Vagina (tissue), 2 donors: ENCODE measurements around the gene EHMT1. TPM values are rescaled to one million over a fixed set of nuclear protein-coding genes. Genes with fewer than 3 reads are reported as not detected.

Experiments used
- DNase-seq, 2 donors: peaks; one replicate each; pipeline ENCODE4 v3.0.0-alpha.2; 2017; ENCODE audit errors: extremely low spot score in 2 of 2
- H3K27ac ChIP-seq: fragments of 200-600 bp; sonication (generic); one replicate; pipeline ENCODE4 v1.5.1; 2019
- H3K27me3 ChIP-seq: fragments of 200-600 bp; sonication (generic); one replicate; pipeline ENCODE4 v1.5.1; 2019
- H3K36me3 ChIP-seq, 2 donors: fragments of 200-600 bp; sonication (generic); one replicate each; pipeline ENCODE4 v1.5.1; 2017 to 2019
- H3K4me1 ChIP-seq: fragments of 200-600 bp; sonication (generic); one replicate; pipeline ENCODE4 v1.5.1; 2019
- H3K4me3 ChIP-seq, 2 donors: fragments of 200-600 bp; sonication (generic); 1 replicate in 1 of 2; 2 replicates in 1 of 2; pipeline ENCODE4 v1.5.1; 2016 to 2019
- H3K9me3 ChIP-seq: fragments of 200-600 bp; sonication (generic); one replicate; pipeline ENCODE4 v1.5.1; 2019
- CTCF ChIP-seq, 3 experiments: fragments of 450-650 bp in 2 of 3; fragments of 200-600 bp in 1 of 3; sonication (generic) in 1 of 3; IDR thresholded peaks; one replicate each; pipeline ENCODE4 v1.5.1; 2017 to 2019; ENCODE audit warnings: antibody characterized with exemption in 3 of 3, mild to moderate bottlenecking in 2 of 3, moderate library complexity in 2 of 3
- POLR2A ChIP-seq, 2 donors: fragments of 450-650 bp; IDR thresholded peaks; one replicate each; pipeline ENCODE4 v1.6.1; 2017; ENCODE audit warnings: antibody characterized with exemption in 2 of 2, mild to moderate bottlenecking in 2 of 2, moderate library complexity in 2 of 2
- POLR2AphosphoS5 ChIP-seq, 2 donors: sonication (generic); formaldehyde crosslinking; IDR thresholded peaks; one replicate each; pipeline ENCODE4 v1.9.0; 2017; ENCODE audit warnings: antibody characterized with exemption in 2 of 2, mild to moderate bottlenecking in 2 of 2, low read depth in 1 of 2; ENCODE audit not compliant: insufficient read depth in 1 of 2
- intact Hi-C: fragments of 100-400 bp; cut with DNase I; formaldehyde crosslinking; loops from one replicate; pipeline ENCODE4 v1.15.1; 2023
- total RNA-seq: library from RNA; depleted of rRNA; stranded (reverse); fragments of >200 nt; gene quantifications from one replicate; pipeline ENCODE4 v1.2.3, GENCODE V29; 2016

Gene EHMT1
- total RNA-seq, 1 donor from 2014 or later = 65.8 TPM

- no peak for TF ChIP-seq CTCF (IDR thresholded peaks at IDR 0.05)
- no peak for TF ChIP-seq POLR2A (IDR thresholded peaks at IDR 0.05)
- no peak for TF ChIP-seq POLR2AphosphoS5 (IDR thresholded peaks at IDR 0.05; ENCODE audit: insufficient read depth in 1 of 2, low read depth in 1 of 2)
- Histone ChIP-seq H3K36me3 (no peaks in the 10 kb centered on the region), H3K9me3 (no peaks in the 10 kb centered on the region), H3K27ac (no peak overlapping the region), H3K27me3 (no peaks in the 10 kb centered on the region), H3K4me3 (no peak overlapping the region), H3K4me1 (peaks cover 5% of the 10 kb centered on the region)
- DNase-seq = no peak
- intact Hi-C loops = no loop called here
Measured at GRCh38 chr9:137879052-137879451, 260.2 kb downstream of the EHMT1 start.

GRCh38 chr9:137879566-137880150 is 260.9 kb downstream of the EHMT1 start:
- Histone ChIP-seq H3K4me1 (peaks cover 5% of the 10 kb centered on the region), H3K27me3 (no peaks in the 10 kb centered on the region), H3K9me3 (no peaks in the 10 kb centered on the region), H3K27ac (no peak overlapping the region), H3K36me3 (no peaks in the 10 kb centered on the region), H3K4me3 (no peak overlapping the region)
- DNase-seq = no peak
- TF ChIP-seq CTCF (IDR thresholded peaks at IDR 0.05) (no peak), POLR2A (IDR thresholded peaks at IDR 0.05) (no peak), POLR2AphosphoS5 (IDR thresholded peaks at IDR 0.05; ENCODE audit: insufficient read depth in 1 of 2, low read depth in 1 of 2) (no peak)
- intact Hi-C loops = no loop called here

- DNase-seq = no peak
- Histone ChIP-seq H3K9me3 (no peaks in the 10 kb centered on the region), H3K4me1 (peaks cover 5% of the 10 kb centered on the region), H3K27me3 (no peaks in the 10 kb centered on the region), H3K27ac (no peak overlapping the region), H3K4me3 (no peak overlapping the region), H3K36me3 (no peaks in the 10 kb centered on the region)
- intact Hi-C loops = no loop called here
- TF ChIP-seq CTCF (IDR thresholded peaks at IDR 0.05) (no peak), POLR2AphosphoS5 (IDR thresholded peaks at IDR 0.05; ENCODE audit: insufficient read depth in 1 of 2, low read depth in 1 of 2) (no peak), POLR2A (IDR thresholded peaks at IDR 0.05) (no peak)
Measured at GRCh38 chr9:137880160-137880975, 261.6 kb downstream of the EHMT1 start.

- Histone ChIP-seq H3K27ac (no peak overlapping the region), H3K27me3 (no peaks in the 10 kb centered on the region)
Measured at GRCh38 chr9:137880976-137881530, 262.2 kb downstream of the EHMT1 start.

More at GRCh38 chr9:137880976-137881530, 262.2 kb downstream of the EHMT1 start:
- Histone ChIP-seq H3K4me3 (no peak overlapping the region), H3K36me3 (no peaks in the 10 kb centered on the region), H3K9me3 (no peaks in the 10 kb centered on the region), H3K4me1 (peaks cover 5% of the 10 kb centered on the region)
- TF ChIP-seq POLR2AphosphoS5 (IDR thresholded peaks at IDR 0.05; ENCODE audit: insufficient read depth in 1 of 2, low read depth in 1 of 2) = no peak
- TF ChIP-seq POLR2A (IDR thresholded peaks at IDR 0.05) = no peak
- TF ChIP-seq CTCF (IDR thresholded peaks at IDR 0.05) = no peak
- intact Hi-C loops = no loop called here
- DNase-seq = no peak
